ENCODE data around the gene UPK1A. TPM values are rescaled to one million over a fixed set of nuclear protein-coding genes. Genes with fewer than 3 reads are reported as not detected.

Gene UPK1A
- total and polyA plus RNA-seq, 2 of the 8 experiments (the other 6 are each of a cell fraction or from before 2014, with no cell fraction given), result 0.56 to 9.9 TPM

DNA sequence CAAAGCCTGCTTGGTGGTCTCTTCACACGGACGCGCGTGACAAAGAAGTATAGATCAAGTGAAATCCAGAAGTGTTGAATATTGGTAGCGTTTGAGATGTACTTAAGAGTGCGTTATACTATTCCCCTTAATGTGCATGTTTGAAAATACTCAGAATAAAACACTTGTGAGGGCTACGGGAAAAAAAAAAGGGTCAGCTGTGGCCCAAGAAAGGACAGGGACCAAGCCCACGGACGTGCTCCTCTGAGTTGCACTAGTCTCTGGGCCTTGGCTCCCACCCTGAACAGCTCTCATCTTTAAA is 38.1 kb upstream of the UPK1A start:
- no peak overlapping the region for H3K18ac ChIP-seq (ENCODE audit: extremely low read depth, low read length)
- H4K8ac ChIP-seq (ENCODE audit: extremely low read depth, insufficient read depth, low read length), result peak overlapping the region; percentile 89
- DNase-seq (ENCODE audit: low read depth in 1 of 2, low spot score in 2 of 2), result no peak
- H3K23me2 ChIP-seq (ENCODE audit: low read depth, low read length), result peaks cover 10% of the 10 kb centered on the region
- peak overlapping the region; percentile 85 to 99 for H3K4me2 ChIP-seq (ENCODE audit: insufficient read depth in 1 of 2, low read depth in 2 of 2, low read length in 2 of 2)
- H2BK15ac ChIP-seq (ENCODE audit: low read length), result no peak overlapping the region
- no peaks in the 10 kb centered on the region for H3K9me3 ChIP-seq (ENCODE audit: insufficient read depth in 2 of 2, low read depth in 1 of 2, low read length in 1 of 2)
- peak overlapping the region; percentile 64; the same call in 1 of the 2 replicates for H2AFZ ChIP-seq (ENCODE audit: low read length)
- peak overlapping the region; percentile 61 for H4K5ac ChIP-seq (ENCODE audit: insufficient read length, low read depth, low read length)
- no peak overlapping the region for H2AK5ac ChIP-seq (ENCODE audit: low read depth, low read length)
- no peak overlapping the region for H2BK20ac ChIP-seq (ENCODE audit: low read length)
- H3K27ac ChIP-seq (ENCODE audit: low read depth, low read length), result no peak overlapping the region
- H3K79me2 ChIP-seq (ENCODE audit: control insufficient read depth in 1 of 2, insufficient read depth in 2 of 2, low read length in 2 of 2), result peaks cover 0 to 6% of the 10 kb centered on the region in 2 experiments; a peak in 1 of 4 replicates
- no peaks in the 10 kb centered on the region for H3K27me3 ChIP-seq (replicated peaks in 1 of 4; ENCODE audit: control insufficient read depth in 3 of 4, extremely low read depth in 1 of 4, insufficient read depth in 3 of 4, low read length in 3 of 4)
- peaks cover 0 to 4% (median 3%) of the 10 kb centered on the region in 4 experiments; a peak in 2 of 7 replicates for H3K4me1 ChIP-seq (replicated peaks in 1 of 4; ENCODE audit: control insufficient read depth in 3 of 4, insufficient read depth in 4 of 4, low read length in 3 of 4)
- no peak overlapping the region for H3K14ac ChIP-seq (ENCODE audit: insufficient read length)
- H2BK5ac ChIP-seq (ENCODE audit: low read depth, low read length), result no peak overlapping the region
- peak overlapping the region; percentile 14 to 75 (median 46) for H3K9ac ChIP-seq (replicated peaks in 1 of 4; ENCODE audit: extremely low read depth in 1 of 4, low read depth in 3 of 4, low read length in 3 of 4)
- H3K79me1 ChIP-seq (ENCODE audit: low read depth, low read length), result no peaks in the 10 kb centered on the region; the same call in 1 of the 2 replicates
- peaks cover 11 to 24% (median 18%) of the 10 kb centered on the region in 4 experiments for H3K36me3 ChIP-seq (ENCODE audit: control insufficient read depth in 2 of 4, insufficient read depth in 4 of 4, low read length in 3 of 4)
- POLR2A ChIA-PET (ENCODE audit: partially characterized antibody), result interaction anchor here (1.0 to 2.8 kb wide), 5 partner anchors 10 to 23 kb away, joined by 3 to 8 read pairs (median 5); partner anchors contain the start of gene HAUS5
- H3K23ac ChIP-seq (ENCODE audit: insufficient read length), result no peak overlapping the region
- no peak overlapping the region for H3K56ac ChIP-seq (replicated peaks; ENCODE audit: insufficient read length, low read depth, low read length)
- H2BK120ac ChIP-seq (replicated peaks; ENCODE audit: low read depth, low read length), result peak overlapping the region; percentile 72
- H4K20me1 ChIP-seq (replicated peaks in 1 of 2; ENCODE audit: control insufficient read depth in 1 of 2, insufficient read depth in 2 of 2, low read length in 2 of 2), result peaks cover 0 to 4% of the 10 kb centered on the region in 2 experiments
- H2BK12ac ChIP-seq (ENCODE audit: low read depth, low read length), result no peak overlapping the region
- H3K4me3 ChIP-seq (ENCODE audit: extremely low read depth in 1 of 4, insufficient read depth in 2 of 4, low read depth in 3 of 4, low read length in 4 of 4), result peak overlapping the region; percentile 57 to 95 (median 83)
- no peak for FAIRE-seq
- H4K91ac ChIP-seq (replicated peaks; ENCODE audit: insufficient read length, low read length), result no peak overlapping the region
- CTCF ChIA-PET (ENCODE audit: partially characterized antibody), result no interaction called here
- WGBS, 2 experiments (ENCODE audit: extremely low coverage in 1 of 2, insufficient coverage in 1 of 2, insufficient read length in 1 of 2, insufficient replicate concordance in 2 of 2, low coverage in 1 of 2, low lambda C conversion rate in 2 of 2, missing lambda C conversion rate in 1 of 2), result 34% methylated on average over 9 of the region's 9 CpGs; no CpG with 5 or more reads in 1 of the 2 experiments
- peak overlapping the region; percentile 69 for H3K4ac ChIP-seq (replicated peaks; ENCODE audit: insufficient read length, low read depth, low read length)
- TF ChIP-seq EP300 (IDR thresholded peaks at IDR 0.05; ENCODE audit: borderline replicate concordance in 1 of 2, low read depth in 2 of 2, low read length in 2 of 2) (no peak), KDM5A (IDR thresholded peaks at IDR 0.05; ENCODE audit: low read length) (no peak), GTF2F1 (IDR thresholded peaks at IDR 0.05; ENCODE audit: borderline replicate concordance, low read depth, low read length) (no peak), JUND (IDR thresholded peaks at IDR 0.05; ENCODE audit: low read length) (no peak), KDM1A (IDR thresholded peaks at IDR 0.05; ENCODE audit: borderline replicate concordance, low read length) (no peak), TAF1 (IDR thresholded peaks at IDR 0.05; ENCODE audit: low read depth, low read length) (no peak), ZNF274 (IDR thresholded peaks at IDR 0.05; ENCODE audit: borderline replicate concordance, extremely low read depth, low read length) (no peak), SAP30 (IDR thresholded peaks at IDR 0.05; ENCODE audit: insufficient read depth, insufficient replicate concordance, low read length) (no peak), RAD21 (IDR thresholded peaks at IDR 0.05 in 1 of 2, conservative IDR thresholded peaks at IDR 0.05 in 1 of 2; ENCODE audit: low read depth in 2 of 2, low read length in 2 of 2) (no peak), GABPA (IDR thresholded peaks at IDR 0.05; ENCODE audit: borderline replicate concordance, insufficient read depth, low read length) (no peak), CBX5 (IDR thresholded peaks at IDR 0.05; ENCODE audit: low read depth, low read length) (no peak)
- TF ChIP-seq, protein P1, sequence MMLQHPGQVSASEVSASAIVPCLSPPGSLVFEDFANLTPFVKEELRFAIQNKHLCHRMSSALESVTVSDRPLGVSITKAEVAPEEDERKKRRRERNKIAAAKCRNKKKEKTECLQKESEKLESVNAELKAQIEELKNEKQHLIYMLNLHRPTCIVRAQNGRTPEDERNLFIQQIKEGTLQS (IDR thresholded peaks at IDR 0.05; ENCODE audit: insufficient read depth, low read depth, low read length), result no peak

Data from H1 (cell line).